ENCODE measurements around the gene PRRT3. TPM values are rescaled to one million over a fixed set of nuclear protein-coding genes. Genes with fewer than 3 reads are reported as not detected.
"Not testable (repeated sequence)": the region's sequence is repeated elsewhere in the genome, so short reads cannot be mapped to it uniquely, and the experiment has no call there.

PRRT3 gene
- polyA plus RNA-seq, 12 donors = 0.88 to 4.2 (median 1.8) TPM; not detected in 2

- DNase-seq = no peak
These were observed 3.6 kb downstream of the PRRT3 start for GRCh38 chr3:9948586-9948985.

GRCh38 chr3:9947025-9947995, 4.9 kb downstream of the PRRT3 start:
- peak; percentile 49 for DNase-seq

GRCh38 chr3:9946112-9947024, 5.8 kb downstream of the PRRT3 start:
- DNase-seq = peak; percentile 90

- DNase-seq = no peak
These were observed 6.8 kb downstream of the PRRT3 start for GRCh38 chr3:9945358-9945757.

GRCh38 chr3:9944271-9944670, 7.9 kb downstream of the PRRT3 start:
- no peak for DNase-seq

GRCh38 chr3:9942934-9943690, 9.1 kb downstream of the PRRT3 start:
- no peak for DNase-seq

GRCh38 chr3:9942164-9942563, 10.0 kb downstream of the PRRT3 start:
- DNase-seq = no peak

- no peak for DNase-seq
These were observed 11.5 kb downstream of the PRRT3 start for GRCh38 chr3:9940746-9941145.

GRCh38 chr3:9939906-9940305, 12.3 kb downstream of the PRRT3 start:
- not testable (repeated sequence) for DNase-seq

GRCh38 chr3:9938966-9939365, 13.2 kb downstream of the PRRT3 start:
- no peak for DNase-seq

GRCh38 chr3:9937486-9938238, 14.5 kb downstream of the PRRT3 start:
- DNase-seq = no peak

GRCh38 chr3:9935966-9936510, 16.2 kb downstream of the PRRT3 start:
- no peak for DNase-seq

- no peak for DNase-seq
These were observed 17.2 kb downstream of the PRRT3 start for GRCh38 chr3:9934993-9935392.

GRCh38 chr3:9934235-9934621, 18.0 kb downstream of the PRRT3 start:
- no peak for DNase-seq

- peak; percentile 95 for DNase-seq
These were observed 18.5 kb downstream of the PRRT3 start, which contains the start of gene CRELD1 for GRCh38 chr3:9933561-9934234. Gene CRELD1 (plus strand): TSS chr3:9933834. CDS start chr3:9934439, 605 bp downstream.

GRCh38 chr3:9932843-9933560, 19.2 kb downstream of the PRRT3 start:
- peak; percentile 70 for DNase-seq

- no peak for DNase-seq
These were observed 19.7 kb downstream of the PRRT3 start for GRCh38 chr3:9932535-9932842.

- DNase-seq = no peak
These were observed 21.3 kb downstream of the PRRT3 start for GRCh38 chr3:9930804-9931418.

- no peak for DNase-seq
These were observed 24.1 kb downstream of the PRRT3 start for GRCh38 chr3:9928158-9928557.
